Panc1 (cell line): ENCODE results near the gene ATP10A. TPM values are rescaled to one million over a fixed set of nuclear protein-coding genes. Genes with fewer than 3 reads are reported as not detected.

Experiments
- ATAC-seq: fragments of 200-7000 bp; cut with Tn5 transposase; 2 replicates; pipeline ENCODE4 v1.9.1; 2020; ENCODE audit warnings: mild to moderate bottlenecking, moderate library complexity
- BruUV-seq: library from RNA; stranded (reverse); fragments of 400-500 nt; replicated peaks from 2 replicates; lab custom pipeline; 2021; lab: Mats Ljungman, UMichigan
- CTCF ChIA-PET: fragments of 300-600 bp; sonication (Branson Sonifier 250); formaldehyde crosslinking; loops from one replicate; lab custom pipeline; 2022; ENCODE audit warnings: antibody characterized with exemption; lab: Charles Lee
- POLR2A ChIA-PET: fragments of 300-600 bp; sonication (Branson Sonifier 250); formaldehyde crosslinking; loops from one replicate; lab custom pipeline; 2022; ENCODE audit warnings: antibody characterized with exemption; lab: Charles Lee
- DNase-seq: peaks from one replicate; pipeline ENCODE4 v3.0.0-alpha.2; 2010; ENCODE audit warnings: low read depth, low spot score
- H3K27ac ChIP-seq: 2 replicates; pipeline ENCODE4 v1.5.1; 2011; ENCODE audit warnings: mild to moderate bottlenecking, low read length, inconsistent platforms
- H3K27me3 ChIP-seq: fragments of 200-500 bp; sonication (Bioruptor generic); 2 replicates; pipeline ENCODE4 v1.6.0; 2014; ENCODE audit warnings: low read length, inconsistent platforms; ENCODE audit not compliant: control insufficient read depth, insufficient read depth
- H3K36me3 ChIP-seq: fragments of 200-500 bp; sonication (Bioruptor generic); 2 replicates; pipeline ENCODE4 v1.5.1; 2014; ENCODE audit warnings: inconsistent platforms, mild to moderate bottlenecking, low read length, moderate library complexity; ENCODE audit not compliant: control insufficient read depth, insufficient read depth
- H3K4me1 ChIP-seq: 2 replicates; pipeline ENCODE4 v1.5.1; 2011; ENCODE audit warnings: inconsistent platforms, mild to moderate bottlenecking, low read length, moderate library complexity; ENCODE audit not compliant: control insufficient read depth, insufficient read depth
- H3K4me3 ChIP-seq, 2 experiments: 2 replicates each; pipeline ENCODE4 v1.5.1; 2011 to 2012; ENCODE audit warnings: low read depth in 2 of 2, low read length in 2 of 2, mild to moderate bottlenecking in 2 of 2, inconsistent platforms in 1 of 2, moderate library complexity in 1 of 2
- H3K9me3 ChIP-seq: fragments of 200-500 bp; sonication (Bioruptor generic); 2 replicates; pipeline ENCODE4 v1.5.1; 2014; ENCODE audit warnings: low read depth, mild to moderate bottlenecking, inconsistent platforms, low read length, moderate library complexity; ENCODE audit not compliant: control insufficient read depth, insufficient read depth
- REST ChIP-seq, 2 experiments: IDR thresholded peaks; 2 replicates each; pipeline ENCODE4 v1.6.1; 2011 to 2012; ENCODE audit warnings: low read depth in 2 of 2, control low read depth in 1 of 2, low read length in 1 of 2, mild to moderate bottlenecking in 1 of 2, moderate library complexity in 1 of 2; ENCODE audit not compliant: insufficient read depth in 1 of 2
- SIN3A ChIP-seq: IDR thresholded peaks from 2 replicates; pipeline ENCODE4 v1.6.1; 2012; ENCODE audit warnings: low read depth, mild to moderate bottlenecking, low read length, moderate library complexity, borderline replicate concordance; ENCODE audit not compliant: insufficient read depth
- TCF7L2 ChIP-seq: IDR thresholded peaks from 2 replicates; pipeline ENCODE4 v1.6.1; 2011; ENCODE audit warnings: mild to moderate bottlenecking, low read depth, low read length, inconsistent platforms
- in situ Hi-C: cut with HindIII; loops from 2 replicates; pipeline ENCODE4 v1.10.0; 2016; ENCODE audit warnings: low sequenced_read_pairs, low pct_unique_long_range_greater_than_20kb
- intact Hi-C: fragments of 100-400 bp; cut with micrococcal nuclease; formaldehyde crosslinking; loops from one replicate; pipeline ENCODE4 v1.10.0; 2022; ENCODE audit not compliant: unreplicated experiment
- total RNA-seq: library from RNA; stranded (reverse); gene quantifications from one replicate; pipeline ENCODE4 v1.2.1, GENCODE V29; 2021; ENCODE audit not compliant: unreplicated experiment
- TF ChIP-seq, protein P1 (sequence below): fragments of 450-650 bp; IDR thresholded peaks from 2 replicates; pipeline ENCODE4 v1.5.1; 2017; ENCODE audit warnings: mild to moderate bottlenecking

ATP10A gene
- total RNA-seq, 1 experiment from 2014 or later = 0.31 TPM

DNA sequence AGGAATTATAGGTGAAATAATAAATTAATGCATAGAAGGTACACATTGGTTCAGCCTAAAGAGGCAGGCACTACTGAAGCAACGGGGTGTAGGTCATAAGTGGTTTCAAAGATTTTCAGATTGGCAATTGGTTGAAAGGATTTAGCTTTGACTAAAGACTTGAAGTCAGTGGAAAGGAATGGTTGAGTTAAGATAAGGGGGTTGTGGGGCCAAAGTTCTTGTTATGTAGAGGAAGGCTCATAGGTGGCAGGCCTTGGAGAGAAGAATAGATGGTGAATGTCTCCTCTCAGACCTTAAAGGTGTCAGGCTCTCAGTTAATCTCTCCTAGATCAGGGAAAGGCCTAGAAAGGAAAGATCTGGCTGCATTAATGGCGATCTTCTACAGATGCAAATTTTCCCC lies 209.8 kb downstream of the ATP10A start:
- Histone ChIP-seq H3K36me3 (no peaks in the 10 kb centered on the region), H3K9me3 (no peaks in the 10 kb centered on the region), H3K27ac (no peak overlapping the region), H3K4me1 (no peaks in the 10 kb centered on the region), H3K4me3 (no peak overlapping the region), H3K27me3 (no peaks in the 10 kb centered on the region)
- in situ Hi-C loops = no loop called here
- intact Hi-C loops = no loop called here
- no TSS peak for BruUV-seq
- no peak for DNase-seq
- no peak for TF ChIP-seq REST (IDR thresholded peaks at IDR 0.05; ENCODE audit: insufficient read depth in 1 of 2, low read depth in 2 of 2, low read length in 1 of 2)
- no peak for TF ChIP-seq SIN3A
- CTCF ChIA-PET = interaction anchor here (0.7 kb wide), 1 partner anchor 883 kb away, joined by 3 read pairs; no protein-coding TSS in a partner anchor
- POLR2A ChIA-PET = no interaction called here
- no peak for ATAC-seq

- BruUV-seq = no TSS peak
- Histone ChIP-seq H3K4me1 (no peaks in the 10 kb centered on the region), H3K27ac (no peak overlapping the region), H3K4me3 (no peak overlapping the region), H3K9me3 (no peaks in the 10 kb centered on the region), H3K27me3 (no peaks in the 10 kb centered on the region), H3K36me3 (no peaks in the 10 kb centered on the region)
- ATAC-seq = no peak
- CTCF ChIA-PET = interaction anchor here (0.7 kb wide), 1 partner anchor 883 kb away, joined by 3 read pairs; no protein-coding TSS in a partner anchor
- in situ Hi-C loops (no loop called here), intact Hi-C loops (no loop called here)
- POLR2A ChIA-PET = no interaction called here
- TF ChIP-seq SIN3A = no peak
- TF ChIP-seq, protein P1, sequence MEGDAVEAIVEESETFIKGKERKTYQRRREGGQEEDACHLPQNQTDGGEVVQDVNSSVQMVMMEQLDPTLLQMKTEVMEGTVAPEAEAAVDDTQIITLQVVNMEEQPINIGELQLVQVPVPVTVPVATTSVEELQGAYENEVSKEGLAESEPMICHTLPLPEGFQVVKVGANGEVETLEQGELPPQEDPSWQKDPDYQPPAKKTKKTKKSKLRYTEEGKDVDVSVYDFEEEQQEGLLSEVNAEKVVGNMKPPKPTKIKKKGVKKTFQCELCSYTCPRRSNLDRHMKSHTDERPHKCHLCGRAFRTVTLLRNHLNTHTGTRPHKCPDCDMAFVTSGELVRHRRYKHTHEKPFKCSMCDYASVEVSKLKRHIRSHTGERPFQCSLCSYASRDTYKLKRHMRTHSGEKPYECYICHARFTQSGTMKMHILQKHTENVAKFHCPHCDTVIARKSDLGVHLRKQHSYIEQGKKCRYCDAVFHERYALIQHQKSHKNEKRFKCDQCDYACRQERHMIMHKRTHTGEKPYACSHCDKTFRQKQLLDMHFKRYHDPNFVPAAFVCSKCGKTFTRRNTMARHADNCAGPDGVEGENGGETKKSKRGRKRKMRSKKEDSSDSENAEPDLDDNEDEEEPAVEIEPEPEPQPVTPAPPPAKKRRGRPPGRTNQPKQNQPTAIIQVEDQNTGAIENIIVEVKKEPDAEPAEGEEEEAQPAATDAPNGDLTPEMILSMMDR = no peak
- no peak for DNase-seq
Measured at GRCh38 chr15:25652704-25653103, 210.4 kb downstream of the ATP10A start.

- no peaks in the 10 kb centered on the region for H3K9me3 ChIP-seq
- no peak overlapping the region for H3K27ac ChIP-seq
- ATAC-seq (no peak), DNase-seq (no peak)
- ChIA-PET CTCF (no interaction called here), POLR2A (no interaction called here)
- no peak overlapping the region for H3K4me3 ChIP-seq
- intact Hi-C loops (no loop called here), in situ Hi-C loops (no loop called here)
- no peak for TF ChIP-seq TCF7L2
- H3K36me3 ChIP-seq = no peaks in the 10 kb centered on the region
- no peaks in the 10 kb centered on the region for H3K4me1 ChIP-seq
- BruUV-seq = no TSS peak
- no peaks in the 10 kb centered on the region for H3K27me3 ChIP-seq
Measured at GRCh38 chr15:25649390-25649789, 213.7 kb downstream of the ATP10A start.
